Tibial artery (tissue), 4 donors: ENCODE data around the gene GAGE10.
A peak's percentile ranks its signal among the peaks of the same experiment; 100 is the strongest.
"Not testable (repeated sequence)": the region's sequence is repeated elsewhere in the genome, so short reads cannot be mapped to it uniquely, and the experiment has no call there.

Experiments used
- DNase-seq, 2 donors: peaks; one replicate each; pipeline ENCODE4 v3.0.0-alpha.2; 2019
- H3K27ac ChIP-seq, 2 donors: fragments of 200-600 bp; sonication (generic) in 1 of 2; 1 replicate in 1 of 2; 2 replicates in 1 of 2; pipeline ENCODE4 v1.5.1; 2018 to 2019; ENCODE audit warnings: mild to moderate bottlenecking in 1 of 2
- H3K27me3 ChIP-seq, 2 donors: fragments of 200-600 bp; sonication (generic) in 1 of 2; one replicate each; pipeline versions ENCODE4 v1.5.1 to v1.6.0; 2016 to 2019
- H3K36me3 ChIP-seq, 3 donors: fragments of 200-600 bp; sonication (generic) in 2 of 3; one replicate each; pipeline ENCODE4 v1.5.1; 2016 to 2019; ENCODE audit warnings: mild to moderate bottlenecking in 2 of 3
- H3K4me1 ChIP-seq, 4 donors: fragments of 200-600 bp; sonication (generic) in 2 of 4; 1 replicate in 3 of 4; 2 replicates in 1 of 4; pipeline ENCODE4 v1.5.1; 2016 to 2019
- H3K4me3 ChIP-seq, 2 donors: fragments of 200-600 bp; sonication (generic) in 1 of 2; 1 replicate in 1 of 2; 2 replicates in 1 of 2; pipeline ENCODE4 v1.5.1; 2018 to 2019; ENCODE audit warnings: mild to moderate bottlenecking in 2 of 2
- H3K9me3 ChIP-seq, 3 donors: fragments of 200-600 bp; sonication (generic) in 1 of 3; one replicate each; pipeline ENCODE4 v1.5.1; 2016 to 2019
- intact Hi-C: fragments of 100-400 bp; cut with DNase I; formaldehyde crosslinking; loops from one replicate; pipeline ENCODE4 v1.15.0; 2023; ENCODE audit warnings: low total_unique reads

The GAGE10 gene

DNA sequence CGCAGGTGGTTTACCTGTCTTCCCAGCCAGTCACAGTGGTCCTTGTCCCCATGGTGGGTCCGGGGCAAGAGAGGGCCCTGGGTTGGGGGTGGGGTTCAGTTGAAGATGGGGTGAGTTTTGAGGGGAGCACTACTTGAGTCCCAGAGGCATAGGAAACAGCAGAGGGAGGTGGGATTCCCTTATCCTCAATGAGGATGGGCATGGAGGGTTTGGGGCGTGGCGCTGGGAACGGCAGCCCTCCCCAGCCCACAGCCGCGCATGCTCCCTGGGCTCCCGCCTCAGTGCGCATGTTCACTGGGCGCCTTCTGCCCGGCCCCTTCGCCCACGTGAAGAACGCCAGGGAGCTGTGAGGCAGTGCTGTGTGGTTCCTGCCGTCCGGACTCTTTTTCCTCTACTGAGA is 27.8 kb downstream of the GAGE10 start, which contains the start of gene GAGE13:
Gene GAGE13 (plus strand): TSS at position 301 of the 400 bp plus-strand sequence. CDS start 1,156 bp downstream, outside the sequence.
- H3K4me1 ChIP-seq, H3K4me3 ChIP-seq, H3K27ac ChIP-seq, H3K27me3 ChIP-seq, DNase-seq, H3K9me3 ChIP-seq, H3K36me3 ChIP-seq, intact Hi-C loops: not testable (repeated sequence)

DNA sequence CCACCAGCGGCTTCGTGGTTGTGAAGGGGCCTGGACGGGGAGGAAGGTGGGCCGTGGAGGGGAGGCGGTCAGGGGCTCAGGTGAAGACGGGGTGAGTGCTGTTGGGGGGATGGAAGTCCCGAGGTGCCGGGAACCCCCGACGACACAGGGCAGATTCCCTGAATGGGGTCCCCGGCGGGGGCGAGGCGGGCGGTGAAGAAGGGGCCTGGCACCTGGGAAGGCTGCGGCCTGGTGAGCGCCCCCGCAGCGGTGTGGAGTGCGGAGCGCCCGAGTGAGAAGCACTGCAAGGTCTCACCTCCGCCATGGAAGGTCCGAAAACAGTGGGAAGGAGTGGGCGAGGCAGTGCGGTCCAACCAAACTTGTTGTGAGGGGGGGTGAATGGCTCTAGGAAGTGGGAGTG is 28.4 kb downstream of the GAGE10 start:
- H3K36me3 ChIP-seq, H3K27ac ChIP-seq, H3K27me3 ChIP-seq, H3K9me3 ChIP-seq, H3K4me1 ChIP-seq, intact Hi-C loops, H3K4me3 ChIP-seq, DNase-seq: not testable (repeated sequence)

DNA sequence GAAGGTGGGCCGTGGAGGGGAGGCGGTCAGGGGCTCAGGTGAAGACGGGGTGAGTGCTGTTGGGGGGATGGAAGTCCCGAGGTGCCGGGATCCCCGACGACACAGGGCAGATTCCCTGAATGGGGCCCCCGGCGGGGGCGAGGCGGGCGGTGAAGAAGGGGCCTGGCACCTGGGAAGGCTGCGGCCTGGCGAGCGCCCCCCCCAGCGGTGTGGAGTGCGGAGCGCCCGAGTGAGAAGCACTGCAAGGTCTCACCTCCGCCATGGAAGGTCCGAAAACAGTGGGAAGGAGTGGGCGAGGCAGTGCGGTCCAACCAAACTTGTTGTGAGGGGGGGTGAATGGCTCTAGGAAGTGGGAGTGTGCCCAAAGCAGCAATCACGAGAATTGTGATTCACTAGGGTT is 38.0 kb downstream of the GAGE10 start:
- H3K27ac ChIP-seq, H3K27me3 ChIP-seq, intact Hi-C loops, H3K9me3 ChIP-seq, H3K36me3 ChIP-seq, H3K4me3 ChIP-seq, H3K4me1 ChIP-seq: not testable (repeated sequence)
- peak in 1 of 2 donors; percentile 24 for DNase-seq

DNA sequence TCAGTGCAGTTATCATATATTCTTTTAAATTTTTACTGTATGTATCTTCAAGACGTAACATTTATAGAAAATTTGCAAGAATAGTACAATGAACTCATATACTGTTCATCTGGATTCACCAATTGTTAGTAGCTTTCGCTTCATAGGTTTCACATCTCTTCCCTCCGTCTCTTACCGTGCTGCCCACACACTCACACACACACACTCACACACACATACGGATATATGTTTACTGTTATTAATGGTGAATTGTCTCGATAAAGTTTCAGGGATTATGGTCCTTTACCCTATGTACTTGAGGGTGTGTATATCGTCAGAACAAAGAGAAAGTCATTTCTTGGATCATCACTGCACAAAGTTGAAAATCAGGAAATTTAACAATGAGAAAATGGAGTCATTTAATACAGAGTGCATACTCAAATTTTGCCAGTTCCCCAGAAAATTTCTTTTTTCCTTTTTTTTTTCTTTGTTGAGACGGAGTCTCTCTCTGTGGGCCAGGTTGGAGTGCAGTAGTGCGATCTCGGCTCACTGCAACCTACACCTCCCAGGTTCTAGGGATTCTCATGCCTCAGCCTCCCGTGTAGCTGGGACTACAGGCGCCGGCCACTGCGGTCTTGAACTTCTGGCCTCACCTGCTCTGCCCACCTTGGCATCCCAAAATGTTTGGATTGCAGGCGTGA is 41.2 kb downstream of the GAGE10 start:
- H3K36me3 ChIP-seq, DNase-seq, H3K4me3 ChIP-seq, H3K4me1 ChIP-seq, H3K27ac ChIP-seq, H3K9me3 ChIP-seq, H3K27me3 ChIP-seq, intact Hi-C loops: not testable (repeated sequence)

DNA sequence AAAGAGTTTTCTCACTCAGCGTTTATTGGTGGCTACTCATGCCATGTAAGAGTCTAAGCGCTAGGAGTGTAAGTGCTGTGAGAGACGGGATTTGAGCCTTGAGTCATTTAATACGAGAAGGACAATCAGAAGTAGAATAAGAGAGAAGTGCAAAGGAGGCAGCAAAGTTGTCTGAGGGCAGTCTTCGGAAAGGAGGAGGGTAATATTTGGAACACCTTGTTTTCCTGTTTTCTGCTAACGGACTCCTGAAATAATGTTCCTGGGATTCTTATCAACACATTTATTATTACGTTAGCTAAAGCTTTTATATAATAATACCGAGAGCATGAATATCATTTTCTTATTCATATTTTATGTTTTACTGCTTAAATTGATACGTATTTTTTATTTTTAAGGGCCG is 42.0 kb downstream of the GAGE10 start:
- H3K9me3 ChIP-seq, H3K4me3 ChIP-seq, intact Hi-C loops, DNase-seq, H3K27me3 ChIP-seq, H3K4me1 ChIP-seq, H3K27ac ChIP-seq, H3K36me3 ChIP-seq: not testable (repeated sequence)

DNA sequence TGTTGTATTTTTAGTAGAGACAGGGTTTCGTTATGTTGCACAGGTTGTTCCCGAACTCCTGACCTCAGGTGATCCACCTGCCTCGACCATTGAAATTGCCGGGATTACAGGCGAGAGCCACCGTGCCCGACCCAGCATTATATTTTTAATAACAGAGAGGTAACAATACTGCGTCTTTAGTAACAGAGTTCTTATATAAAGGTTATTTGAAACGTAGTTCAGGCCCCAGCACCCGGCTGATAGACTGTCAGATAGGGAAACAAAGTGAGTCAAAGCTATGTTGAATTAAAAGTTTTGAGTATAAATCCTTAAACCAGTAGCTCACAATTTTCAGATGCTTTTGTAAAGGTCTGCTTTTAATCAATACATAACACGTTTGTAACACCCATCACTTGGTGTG is 42.7 kb downstream of the GAGE10 start:
- intact Hi-C loops, H3K36me3 ChIP-seq, H3K27ac ChIP-seq, H3K4me1 ChIP-seq, H3K4me3 ChIP-seq, H3K27me3 ChIP-seq, H3K9me3 ChIP-seq: not testable (repeated sequence)
- DNase-seq = peak in 1 of 2 donors; percentile 26
